ENCODE measurements around the gene HSP90AB1.

HSP90AB1 gene

DNA sequence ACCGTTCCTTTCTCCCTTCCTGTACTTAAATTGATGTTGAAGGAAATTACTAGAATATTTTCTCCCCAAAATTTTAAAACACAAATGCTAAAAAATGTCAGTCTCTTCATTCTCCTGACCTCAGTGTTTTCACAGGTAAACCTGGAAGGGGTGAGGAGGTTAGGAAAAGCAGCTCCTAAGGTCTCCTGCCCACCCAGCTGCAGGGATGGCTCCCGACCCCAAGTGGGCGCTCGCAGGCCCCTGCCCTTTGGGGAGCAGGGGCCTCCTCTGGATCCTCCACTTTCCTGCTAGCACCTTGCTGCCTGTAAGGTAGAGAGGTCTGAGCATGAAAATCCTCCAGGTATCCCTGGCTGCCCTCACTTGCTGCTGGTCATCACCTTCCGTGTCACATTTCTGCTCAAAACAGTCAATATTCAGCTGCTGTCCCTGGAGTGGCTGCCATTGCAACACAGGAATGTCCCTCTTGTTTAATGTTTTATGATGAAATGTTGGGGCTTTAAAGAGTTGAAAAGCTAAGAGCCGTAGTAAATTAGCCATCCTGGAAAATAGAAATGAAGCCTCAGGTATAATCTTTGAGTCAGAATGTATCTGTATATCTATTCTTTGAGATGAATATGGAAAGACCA is 10.9 kb upstream of the HSP90AB1 start:
- DNase-seq = no peak

DNA sequence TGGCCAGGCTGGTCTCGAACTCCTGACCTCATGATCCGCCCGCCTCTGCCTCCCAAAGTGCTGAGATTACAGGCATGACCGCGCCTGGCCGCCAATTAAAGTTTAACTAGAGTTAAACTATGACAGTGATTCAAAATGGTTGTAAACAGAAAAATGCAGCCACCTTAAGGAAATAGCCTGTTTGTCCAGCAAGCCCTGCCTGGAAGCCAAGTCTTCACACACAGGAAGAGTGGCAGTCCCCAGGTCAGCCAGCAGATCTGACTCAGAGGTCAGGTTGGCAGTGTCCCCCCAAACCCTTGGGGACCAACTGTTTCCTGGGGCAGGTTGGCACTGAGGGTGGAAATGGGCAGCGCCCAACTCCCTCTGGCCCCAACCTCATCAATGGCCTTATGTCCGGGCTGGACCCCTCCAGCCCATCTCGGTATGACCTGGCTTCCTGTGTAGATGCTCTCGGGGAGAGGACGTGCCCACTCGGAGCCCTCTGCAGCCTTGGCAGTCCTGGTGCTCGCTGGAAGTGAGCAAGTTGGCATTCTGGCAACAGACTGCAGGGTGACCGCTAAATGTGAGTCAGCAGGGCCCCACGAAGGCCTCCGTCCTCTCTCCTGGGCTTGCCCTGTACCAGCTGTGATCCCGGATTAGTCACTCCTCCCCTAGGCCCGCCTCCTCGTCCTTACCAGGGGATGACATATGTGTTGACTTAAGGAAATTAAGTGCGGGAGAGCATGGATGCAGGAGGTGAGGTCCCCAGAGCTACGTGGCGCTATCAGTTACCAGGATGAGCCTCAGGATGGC is 9.7 kb upstream of the HSP90AB1 start:
- DNase-seq = peak; percentile 89

DNA sequence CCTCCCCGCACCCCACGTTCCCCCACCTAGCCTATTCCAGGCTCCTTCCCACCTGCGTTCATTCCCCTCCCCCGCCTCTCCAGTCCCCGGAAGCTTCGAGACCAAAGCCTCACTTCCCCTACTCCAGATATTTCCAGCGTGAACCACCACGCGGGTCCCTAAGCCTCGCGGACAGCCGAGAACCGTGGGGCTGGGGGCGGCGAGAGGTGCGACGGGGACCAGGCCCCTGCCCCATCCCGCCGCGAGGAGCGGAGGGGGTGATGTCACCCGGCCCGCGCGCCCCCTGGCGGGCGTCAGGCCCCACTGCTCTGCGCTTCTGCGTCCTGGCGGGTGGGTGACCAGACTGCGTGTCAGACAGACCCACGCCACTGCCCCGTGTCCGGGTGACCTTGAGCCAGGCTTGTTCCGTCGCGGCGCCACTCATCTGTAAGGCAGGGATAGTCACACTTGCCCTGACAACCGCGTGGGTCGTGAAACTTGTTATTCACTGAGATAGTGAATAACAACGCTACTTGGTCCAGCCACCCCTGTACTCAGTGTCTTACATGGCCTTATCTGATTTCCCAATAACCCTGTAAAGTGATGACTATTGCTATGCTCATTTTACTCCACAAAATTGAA is 9.0 kb upstream of the HSP90AB1 start:
- peak; percentile 75 for DNase-seq

DNA sequence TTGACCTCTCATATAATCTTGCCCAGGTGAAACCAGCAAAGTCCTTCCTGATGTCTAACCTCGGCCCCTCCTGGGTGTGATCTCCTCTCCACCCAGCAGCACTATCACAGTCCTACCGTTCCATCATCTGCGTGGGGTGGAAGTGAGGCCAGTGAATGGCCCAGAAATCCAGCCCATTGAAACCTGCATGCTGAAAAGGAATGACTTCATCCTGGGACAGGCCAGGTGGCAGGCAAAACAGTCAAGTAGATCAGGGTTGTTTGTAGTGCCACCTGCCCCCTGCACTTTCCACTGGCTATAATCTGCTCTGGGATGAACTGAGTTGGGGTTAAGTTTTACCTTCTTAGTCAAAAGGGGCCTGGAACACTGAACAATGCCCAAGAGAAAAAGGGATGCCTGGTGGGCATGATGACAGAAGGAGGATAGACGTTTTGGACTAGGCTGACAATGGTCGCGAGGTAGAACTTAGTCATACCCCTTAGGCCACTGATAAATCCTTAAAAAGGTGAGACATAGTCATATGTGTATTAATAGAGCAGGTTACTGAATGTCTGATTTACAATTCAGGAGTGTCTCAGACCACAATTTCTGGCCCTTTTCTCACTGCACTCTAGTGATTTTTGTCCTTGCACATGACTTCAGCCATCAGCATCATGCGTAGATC is 8.1 kb upstream of the HSP90AB1 start:
- DNase-seq = no peak

DNA sequence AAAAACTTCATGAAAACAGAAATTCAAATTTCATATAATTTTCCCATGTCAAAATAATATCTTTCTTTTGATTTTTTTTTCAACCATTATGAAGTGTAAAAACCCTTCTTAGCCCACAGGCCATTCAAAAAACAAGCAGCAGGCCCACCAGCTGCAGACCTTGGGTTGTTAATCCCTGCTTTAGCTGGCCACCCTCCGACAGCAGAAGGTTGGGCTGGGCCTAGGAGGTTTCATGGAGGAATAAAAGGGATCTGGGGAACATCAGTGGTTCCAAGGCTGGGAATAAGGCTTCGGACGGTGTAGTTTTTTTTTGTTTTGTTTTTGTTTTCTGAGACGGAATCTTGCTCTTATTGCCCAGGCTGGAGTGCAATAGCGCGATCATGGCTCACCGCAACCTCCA is 3.6 kb upstream of the HSP90AB1 start:
- no peak for DNase-seq

DNA sequence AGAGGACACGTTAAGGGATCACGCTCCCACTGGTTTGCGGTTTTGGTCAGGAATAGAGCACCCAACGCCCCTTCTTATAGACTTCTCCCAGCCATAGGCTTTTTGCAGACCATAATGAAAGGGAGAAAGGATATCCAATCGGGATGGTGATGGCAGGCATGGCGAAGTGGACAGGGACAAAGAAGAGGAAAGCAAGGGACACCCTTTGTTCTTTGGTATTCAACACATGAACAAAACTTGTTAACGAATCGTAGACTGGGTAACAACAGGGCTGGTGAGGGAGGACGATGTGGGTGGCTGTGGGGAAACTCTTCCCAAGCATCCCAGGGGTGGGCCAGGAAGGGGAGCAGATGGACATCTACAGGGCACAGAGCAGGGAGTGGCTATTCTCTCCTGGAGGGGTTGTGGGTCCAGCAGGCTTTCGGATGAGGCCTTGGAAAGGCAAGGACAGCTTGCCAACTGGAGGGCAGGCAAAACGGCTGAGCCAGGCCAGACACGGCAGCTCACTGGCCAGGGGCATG is 1.4 kb upstream of the HSP90AB1 start:
- no peak for DNase-seq

DNA sequence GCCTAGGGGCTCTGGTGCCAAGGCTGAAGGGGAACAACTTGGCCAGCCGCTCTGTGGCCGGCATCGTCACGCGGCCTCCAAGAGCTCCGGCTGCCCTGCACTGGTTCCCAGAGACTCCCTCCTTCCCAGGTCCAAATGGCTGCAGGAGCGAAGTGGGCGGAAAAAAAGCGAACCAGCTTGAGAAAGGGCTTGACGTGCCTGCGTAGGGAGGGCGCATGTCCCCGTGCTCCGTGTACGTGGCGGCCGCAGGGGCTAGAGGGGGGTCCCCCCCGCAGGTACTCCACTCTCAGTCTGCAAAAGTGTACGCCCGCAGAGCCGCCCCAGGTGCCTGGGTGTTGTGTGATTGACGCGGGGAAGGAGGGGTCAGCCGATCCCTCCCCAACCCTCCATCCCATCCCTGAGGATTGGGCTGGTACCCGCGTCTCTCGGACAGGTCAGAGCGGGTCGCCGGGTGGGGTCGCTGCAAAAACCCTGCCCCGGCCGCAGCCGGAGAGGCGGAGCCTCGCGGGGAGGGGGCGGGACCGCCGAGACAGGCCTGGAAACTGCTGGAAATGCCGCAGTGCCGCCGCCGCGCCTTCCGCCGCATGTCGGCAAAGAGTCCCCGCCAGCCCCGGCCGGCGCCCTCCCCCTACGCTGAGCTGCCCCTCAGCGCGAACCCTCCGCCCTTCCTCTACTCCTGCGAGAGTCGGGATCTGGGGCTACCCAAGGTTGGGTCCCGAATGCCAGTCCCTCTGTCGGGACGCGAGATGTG is 814 bp upstream of the HSP90AB1 start:
- DNase-seq = peak; percentile 92

DNA sequence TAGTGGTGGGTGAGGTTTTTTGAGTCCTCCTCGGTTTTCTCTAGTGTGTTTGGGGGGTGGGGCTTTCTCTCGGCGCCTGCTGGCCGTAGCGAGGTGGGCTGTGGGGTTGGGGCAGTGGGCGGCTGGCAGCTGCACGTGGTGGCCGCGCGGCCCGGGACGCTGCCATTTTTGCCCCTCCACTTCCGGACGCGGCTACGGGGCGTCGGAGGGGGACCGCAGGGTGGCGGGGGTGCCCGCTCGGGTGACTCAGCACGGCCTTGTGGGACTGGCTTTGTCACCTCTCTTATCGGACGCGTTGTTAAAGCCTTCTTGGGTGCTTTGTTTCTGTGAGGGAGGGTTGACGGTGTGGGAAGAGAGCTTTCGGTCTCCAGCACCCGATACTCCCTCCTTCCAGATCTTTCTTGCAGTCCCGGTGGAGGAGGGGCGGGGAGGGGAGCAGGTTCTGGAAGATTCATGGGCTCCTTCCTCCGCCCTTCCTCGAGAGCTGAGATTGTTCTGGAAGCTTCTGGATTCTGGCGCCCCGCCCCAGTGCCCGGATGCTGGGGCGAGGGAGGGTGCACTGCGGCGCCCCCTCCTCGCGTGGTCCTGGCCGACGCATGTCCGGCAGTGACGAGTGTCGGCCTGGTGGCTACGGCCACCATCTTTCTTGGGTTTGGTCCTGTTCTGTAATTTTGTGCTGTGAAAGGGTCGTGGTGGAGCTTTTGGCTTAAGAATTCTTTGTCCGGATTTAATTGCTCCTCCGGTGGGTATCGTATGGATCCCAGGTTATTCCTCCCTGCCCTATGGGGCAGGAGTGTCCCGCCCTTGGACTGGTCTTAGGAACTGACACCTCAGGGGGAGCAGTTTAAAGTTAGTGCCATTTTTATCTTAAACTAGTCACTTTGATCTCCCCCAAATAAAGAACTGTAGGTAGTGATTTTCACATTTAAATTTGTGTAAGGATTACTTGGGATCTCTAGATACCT is 719 bp downstream of the HSP90AB1 start:
- DNase-seq = peak; percentile 50

DNA sequence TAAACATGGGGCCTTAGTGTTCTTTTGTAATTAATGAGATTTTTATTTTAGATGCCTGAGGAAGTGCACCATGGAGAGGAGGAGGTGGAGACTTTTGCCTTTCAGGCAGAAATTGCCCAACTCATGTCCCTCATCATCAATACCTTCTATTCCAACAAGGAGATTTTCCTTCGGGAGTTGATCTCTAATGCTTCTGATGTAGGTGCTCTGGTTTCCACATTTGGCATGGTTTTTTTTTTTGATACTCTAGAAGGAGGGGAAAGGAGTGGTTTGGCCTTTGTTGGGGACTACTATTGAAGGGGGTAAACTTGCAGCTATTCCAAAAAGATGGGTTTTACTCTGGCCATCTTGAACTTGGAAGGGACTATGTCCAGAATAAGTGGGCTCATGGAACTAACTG is 1.7 kb downstream of the HSP90AB1 start:
- no peak for DNase-seq

DNA sequence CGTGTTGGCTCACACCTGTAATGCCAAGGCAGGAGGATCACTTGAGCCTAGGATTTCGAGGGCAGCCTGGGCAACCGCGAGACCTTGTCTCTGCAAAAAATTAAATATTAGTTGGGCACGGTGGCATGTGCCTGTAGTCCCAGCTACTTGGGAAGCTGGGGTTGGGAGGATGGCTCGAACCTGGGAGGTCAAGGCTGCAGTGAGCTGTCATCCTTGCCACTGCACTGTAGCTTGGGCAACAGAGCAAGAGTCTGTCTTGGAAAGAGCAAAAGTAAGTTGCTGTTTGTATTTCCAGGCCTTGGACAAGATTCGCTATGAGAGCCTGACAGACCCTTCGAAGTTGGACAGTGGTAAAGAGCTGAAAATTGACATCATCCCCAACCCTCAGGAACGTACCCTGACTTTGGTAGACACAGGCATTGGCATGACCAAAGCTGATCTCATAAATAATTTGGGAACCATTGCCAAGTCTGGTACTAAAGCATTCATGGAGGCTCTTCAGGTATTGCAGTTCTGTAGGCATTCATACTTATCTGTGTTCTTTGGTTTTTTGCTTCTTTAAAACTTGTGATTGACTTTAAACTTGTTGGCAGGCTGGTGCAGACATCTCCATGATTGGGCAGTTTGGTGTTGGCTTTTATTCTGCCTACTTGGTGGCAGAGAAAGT is 2.3 kb downstream of the HSP90AB1 start:
- DNase-seq = no peak

DNA sequence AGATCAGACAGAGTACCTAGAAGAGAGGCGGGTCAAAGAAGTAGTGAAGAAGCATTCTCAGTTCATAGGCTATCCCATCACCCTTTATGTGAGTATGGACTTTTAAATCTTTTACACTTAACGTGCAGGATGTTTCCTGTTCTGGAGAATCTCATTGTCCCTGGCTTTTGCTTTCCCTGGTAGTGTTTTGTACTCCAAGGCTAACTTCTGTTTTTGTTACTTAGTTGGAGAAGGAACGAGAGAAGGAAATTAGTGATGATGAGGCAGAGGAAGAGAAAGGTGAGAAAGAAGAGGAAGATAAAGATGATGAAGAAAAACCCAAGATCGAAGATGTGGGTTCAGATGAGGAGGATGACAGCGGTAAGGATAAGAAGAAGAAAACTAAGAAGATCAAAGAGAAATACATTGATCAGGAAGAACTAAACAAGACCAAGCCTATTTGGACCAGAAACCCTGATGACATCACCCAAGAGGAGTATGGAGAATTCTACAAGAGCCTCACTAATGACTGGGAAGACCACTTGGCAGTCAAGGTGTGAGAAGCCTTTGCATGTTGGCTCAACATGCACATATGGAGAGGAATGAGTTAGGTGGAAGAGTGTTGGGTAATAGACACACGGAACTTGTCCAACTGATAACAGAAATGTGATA is 3.3 kb downstream of the HSP90AB1 start:
- no peak for DNase-seq

DNA sequence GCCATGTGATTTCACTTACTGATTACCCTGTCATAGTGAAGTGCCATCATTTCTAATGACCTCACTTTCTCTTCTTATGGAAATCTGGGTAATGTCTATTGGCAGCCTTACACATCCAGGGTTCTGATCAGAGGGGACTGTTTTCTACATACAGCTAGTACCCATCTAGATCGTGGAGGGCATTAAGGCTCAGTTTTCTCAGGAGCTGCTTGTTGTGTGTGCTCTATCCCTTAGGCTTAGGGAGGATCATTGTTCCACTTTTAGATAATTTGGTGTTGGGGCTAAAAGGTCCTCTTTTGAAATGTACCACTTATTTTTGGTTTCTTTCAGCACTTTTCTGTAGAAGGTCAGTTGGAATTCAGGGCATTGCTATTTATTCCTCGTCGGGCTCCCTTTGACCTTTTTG is 3.8 kb downstream of the HSP90AB1 start:
- DNase-seq = no peak

DNA sequence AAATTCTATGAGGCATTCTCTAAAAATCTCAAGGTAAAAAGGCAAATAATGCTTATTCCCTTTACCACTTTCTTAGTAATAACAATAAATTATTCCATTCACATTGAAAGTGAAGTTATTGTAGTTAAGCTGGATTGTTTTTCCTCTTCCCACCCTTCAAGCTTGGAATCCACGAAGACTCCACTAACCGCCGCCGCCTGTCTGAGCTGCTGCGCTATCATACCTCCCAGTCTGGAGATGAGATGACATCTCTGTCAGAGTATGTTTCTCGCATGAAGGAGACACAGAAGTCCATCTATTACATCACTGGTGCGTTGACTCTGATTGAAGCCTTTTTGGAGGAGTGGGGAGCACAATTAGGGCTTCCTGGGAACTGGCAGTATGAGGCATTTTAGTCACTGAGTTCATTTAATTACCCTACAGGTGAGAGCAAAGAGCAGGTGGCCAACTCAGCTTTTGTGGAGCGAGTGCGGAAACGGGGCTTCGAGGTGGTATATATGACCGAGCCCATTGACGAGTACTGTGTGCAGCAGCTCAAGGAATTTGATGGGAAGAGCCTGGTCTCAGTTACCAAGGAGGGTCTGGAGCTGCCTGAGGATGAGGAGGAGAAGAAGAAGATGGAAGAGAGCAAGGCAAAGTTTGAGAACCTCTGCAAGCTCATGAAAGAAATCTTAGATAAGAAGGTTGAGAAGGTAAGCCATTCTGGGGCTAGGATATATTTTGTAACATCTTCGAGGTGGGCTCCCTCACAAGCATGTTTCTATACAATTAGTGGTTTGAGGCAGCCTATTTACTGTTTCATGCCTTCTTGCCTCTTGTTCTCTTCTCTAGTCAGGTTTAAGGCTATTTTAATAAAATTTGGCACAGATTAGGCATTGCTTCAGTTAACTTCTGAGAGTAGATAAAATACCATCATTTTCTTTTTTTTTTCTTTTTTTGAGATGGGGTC is 4.9 kb downstream of the HSP90AB1 start:
- no peak for DNase-seq

DNA sequence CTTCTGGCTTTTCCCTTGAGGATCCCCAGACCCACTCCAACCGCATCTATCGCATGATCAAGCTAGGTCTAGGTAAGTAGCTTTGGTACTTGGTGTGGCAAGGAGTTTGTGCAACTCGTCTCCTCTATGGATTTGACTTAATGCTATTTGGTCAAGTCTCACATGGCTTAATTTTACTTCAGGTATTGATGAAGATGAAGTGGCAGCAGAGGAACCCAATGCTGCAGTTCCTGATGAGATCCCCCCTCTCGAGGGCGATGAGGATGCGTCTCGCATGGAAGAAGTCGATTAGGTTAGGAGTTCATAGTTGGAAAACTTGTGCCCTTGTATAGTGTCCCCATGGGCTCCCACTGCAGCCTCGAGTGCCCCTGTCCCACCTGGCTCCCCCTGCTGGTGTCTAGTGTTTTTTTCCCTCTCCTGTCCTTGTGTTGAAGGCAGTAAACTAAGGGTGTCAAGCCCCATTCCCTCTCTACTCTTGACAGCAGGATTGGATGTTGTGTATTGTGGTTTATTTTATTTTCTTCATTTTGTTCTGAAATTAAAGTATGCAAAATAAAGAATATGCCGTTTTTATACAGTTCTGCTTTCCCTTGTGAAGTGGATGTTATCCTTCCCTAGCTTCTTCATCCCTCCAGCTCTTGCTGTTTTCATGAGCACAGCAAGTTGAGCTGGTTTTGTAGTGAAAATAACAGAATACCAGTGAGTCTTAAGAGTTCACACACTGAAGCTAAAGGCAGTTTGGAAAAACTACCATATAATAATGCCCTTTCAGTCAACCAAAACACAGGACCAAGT is 6.6 kb downstream of the HSP90AB1 start:
- DNase-seq = peak; percentile 50

DNA sequence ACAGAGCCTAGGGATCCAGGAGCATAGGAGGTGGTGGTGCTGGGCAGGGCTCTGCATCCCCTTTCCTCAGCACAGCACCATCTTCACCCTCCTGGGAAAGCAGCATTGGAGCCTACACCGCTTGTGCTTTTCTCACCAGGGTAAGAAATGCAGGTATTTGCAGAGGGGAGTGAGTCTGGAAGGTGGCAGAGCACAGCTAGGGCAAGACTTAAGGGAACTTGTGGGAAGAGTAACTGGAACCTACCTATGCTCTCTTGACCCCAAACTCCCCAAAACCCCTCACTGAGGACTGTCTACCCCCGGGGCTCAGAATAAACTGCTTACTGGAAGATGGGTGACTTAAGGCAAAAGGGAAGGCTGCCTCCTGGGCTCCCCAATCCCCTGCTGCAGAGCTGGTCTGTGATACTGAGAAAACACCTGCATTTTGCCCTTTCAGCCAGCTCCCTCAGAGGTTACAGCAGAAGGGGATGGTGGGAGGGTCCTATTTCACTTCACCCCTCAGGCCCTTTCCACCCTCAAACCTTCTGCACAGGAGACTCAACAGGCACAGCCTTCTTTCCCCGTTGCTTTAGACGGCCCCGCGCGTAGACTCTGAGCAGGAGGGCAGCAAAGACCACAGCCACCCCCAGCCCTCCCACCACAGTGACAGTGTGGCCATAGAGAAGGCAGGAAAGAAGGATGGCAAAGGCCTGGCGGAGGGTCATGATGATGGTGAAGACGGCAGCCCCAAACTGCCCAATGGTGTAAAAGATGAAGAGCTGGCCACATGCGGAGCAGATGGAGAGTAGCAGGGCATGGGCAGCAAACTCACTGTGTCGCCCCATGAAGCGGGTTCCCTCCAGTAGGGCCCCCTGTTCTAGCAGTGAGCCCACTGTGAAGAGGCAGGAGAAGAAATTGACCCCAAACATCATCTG is 7.5 kb downstream of the HSP90AB1 start:
- no peak for DNase-seq

DNA sequence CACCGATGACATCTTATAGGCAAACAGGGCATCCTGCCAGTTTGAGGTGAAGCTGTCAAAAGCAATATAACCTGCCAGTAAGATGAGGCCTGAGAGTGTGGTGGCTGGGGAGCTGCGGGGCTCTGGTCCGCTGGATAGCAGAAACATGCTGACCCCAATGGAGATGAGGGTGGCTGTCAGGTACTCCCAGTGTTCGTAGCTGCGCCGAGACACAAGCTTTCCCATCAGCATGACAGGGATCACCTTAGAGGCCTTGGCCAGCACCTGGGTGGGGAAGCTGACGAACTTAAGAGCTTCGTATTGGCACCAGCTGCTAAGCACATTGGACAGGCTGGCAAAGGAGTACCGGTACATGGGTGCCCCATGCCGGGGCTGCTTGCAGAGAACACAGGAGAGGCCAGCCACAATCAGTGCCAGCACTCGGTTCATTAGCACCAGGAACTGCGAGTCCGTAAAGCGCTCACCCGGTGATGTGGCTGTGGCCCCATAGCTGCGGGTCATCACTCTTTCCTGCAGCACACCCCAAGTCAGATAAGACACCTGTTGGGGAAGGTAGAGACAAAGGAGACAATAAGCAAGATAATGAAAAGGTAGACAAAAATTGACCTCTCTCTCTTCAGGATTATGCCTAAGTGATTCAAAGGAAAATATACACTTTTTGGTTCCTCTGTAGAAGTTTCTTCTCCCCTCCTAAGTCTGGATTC is 8.4 kb downstream of the HSP90AB1 start:
- no peak for DNase-seq
